K562 (cell line): Measurements from ENCODE around the gene WFIKKN1. TPM values are rescaled to one million over a fixed set of nuclear protein-coding genes. Genes with fewer than 3 reads are reported as not detected.

Experiments
- ATF7 ChIP-seq: fragments of 450-650 bp; IDR thresholded peaks from 2 replicates; pipeline ENCODE4 v1.7.1; 2014; ENCODE audit warnings: mild to moderate bottlenecking, moderate library complexity
- CBFA2T2 ChIP-seq: fragments of 450-650 bp; conservative IDR thresholded peaks from 2 replicates; pipeline ENCODE4 v1.6.1; 2017; ENCODE audit warnings: mild to moderate bottlenecking
- CSDE1 ChIP-seq, 2 experiments: fragments of 450-650 bp; IDR thresholded peaks; 2 replicates each; pipeline ENCODE4 v1.6.1; 2016; ENCODE audit warnings: mild to moderate bottlenecking in 1 of 2
- HBP1 ChIP-seq: fragments of 450-650 bp; formaldehyde crosslinking; IDR thresholded peaks from 2 replicates; pipeline ENCODE4 v1.4.0; 2022; ENCODE audit warnings: missing genetic modification characterization
- HMG20B ChIP-seq: fragments of 250-450 bp; sonication (Bioruptor Pico); IDR thresholded peaks from 2 replicates; pipeline ENCODE4 v1.5.0; 2021; ENCODE audit warnings: mild to moderate bottlenecking
- HNRNPL ChIP-seq: fragments of 200-400 bp; formaldehyde crosslinking; IDR thresholded peaks from 2 replicates; pipeline ENCODE4 v1.6.1; 2017; ENCODE audit warnings: low read depth, mild to moderate bottlenecking, low read length
- IRF9 ChIP-seq: fragments of 450-650 bp; IDR thresholded peaks from 2 replicates; pipeline ENCODE4 v1.6.1; 2016; ENCODE audit warnings: missing biosample characterization, missing genetic modification characterization
- KAT8 ChIP-seq: fragments of 450-650 bp; IDR thresholded peaks from 2 replicates; pipeline ENCODE4 v1.6.1; 2016; ENCODE audit warnings: low read depth, mild to moderate bottlenecking
- KLF13 ChIP-seq: fragments of 450-650 bp; IDR thresholded peaks from 2 replicates; pipeline ENCODE4 v1.6.1; 2016; ENCODE audit warnings: missing genetic modification characterization, low read depth, mild to moderate bottlenecking, missing compliant biosample characterization, moderate library complexity, borderline replicate concordance
- LARP7 ChIP-seq: fragments of 450-650 bp; IDR thresholded peaks from 2 replicates; pipeline ENCODE4 v1.6.1; 2016
- PHB2 ChIP-seq: fragments of 450-650 bp; IDR thresholded peaks from 2 replicates; pipeline ENCODE4 v1.6.1; 2017; ENCODE audit warnings: low read depth
- RNF2 ChIP-seq: sonication (generic); IDR thresholded peaks from 2 replicates; pipeline ENCODE4 v1.6.1; 2016
- SNIP1 ChIP-seq: fragments of 450-650 bp; IDR thresholded peaks from 2 replicates; pipeline ENCODE4 v1.7.1; 2017; ENCODE audit warnings: low read depth, mild to moderate bottlenecking
- ZFPM2 ChIP-seq: fragments of 250-450 bp; sonication (Bioruptor Pico); IDR thresholded peaks from 2 replicates; pipeline ENCODE4 v1.5.1; 2022; ENCODE audit warnings: mild to moderate bottlenecking
- ZNF449 ChIP-seq: fragments of 250-450 bp; sonication (Bioruptor Pico); IDR thresholded peaks from 2 replicates; pipeline ENCODE4 v1.8.0; 2022; ENCODE audit warnings: moderate library complexity, mild to moderate bottlenecking, inconsistent platforms
- polyA plus RNA-seq, 8 experiments: library from polyadenylated mRNA; depleted of rRNA in 4 of 8; stranded (reverse) in 5 of 8; unstranded in 3 of 8; fragments of >200 nt; fragmentation: Nextera tagmentation in 2 of 8; fragmentation: Illumina TruSeq in 1 of 8; extraction: Ambion mirVana in 2 of 8; extraction: Trizol in 1 of 8; gene quantifications; 2 replicates each; pipeline versions ENCODE4 v1.2.1 to v1.2.3, GENCODE V29; 2011 to 2014; ENCODE audit warnings: inconsistent platforms in 1 of 8, missing spikeins in 1 of 8
- total RNA-seq, 7 experiments: library from RNA; depleted of rRNA in 6 of 7; stranded (reverse); fragments of >200 nt in 6 of 7; fragmentation: Illumina TruSeq in 2 of 7; extraction: Trizol in 2 of 7; gene quantifications; 2 replicates each; pipeline versions ENCODE4 v1.2.1 to v1.2.3, GENCODE V29; 2011 to 2021; ENCODE audit warnings: low replicate concordance in 1 of 7
- TF ChIP-seq, protein P1 (sequence below): sonication (generic); formaldehyde crosslinking; IDR thresholded peaks from 2 replicates; pipeline ENCODE4 v1.8.0; 2022; ENCODE audit warnings: mild to moderate bottlenecking, missing genetic modification reagents, borderline replicate concordance
- TF ChIP-seq, protein P2 (sequence below): sonication (generic); formaldehyde crosslinking; IDR thresholded peaks from 2 replicates; pipeline ENCODE4 v1.4.0; 2020; ENCODE audit warnings: mild to moderate bottlenecking, missing genetic modification reagents

WFIKKN1 gene
- total and polyA plus RNA-seq, 9 of the 15 experiments (the other 6 are each of a cell fraction or from before 2014, with no cell fraction given): 0.14 to 1.1 (median 0.50) TPM; not detected in 4

- TF ChIP-seq, protein P1, sequence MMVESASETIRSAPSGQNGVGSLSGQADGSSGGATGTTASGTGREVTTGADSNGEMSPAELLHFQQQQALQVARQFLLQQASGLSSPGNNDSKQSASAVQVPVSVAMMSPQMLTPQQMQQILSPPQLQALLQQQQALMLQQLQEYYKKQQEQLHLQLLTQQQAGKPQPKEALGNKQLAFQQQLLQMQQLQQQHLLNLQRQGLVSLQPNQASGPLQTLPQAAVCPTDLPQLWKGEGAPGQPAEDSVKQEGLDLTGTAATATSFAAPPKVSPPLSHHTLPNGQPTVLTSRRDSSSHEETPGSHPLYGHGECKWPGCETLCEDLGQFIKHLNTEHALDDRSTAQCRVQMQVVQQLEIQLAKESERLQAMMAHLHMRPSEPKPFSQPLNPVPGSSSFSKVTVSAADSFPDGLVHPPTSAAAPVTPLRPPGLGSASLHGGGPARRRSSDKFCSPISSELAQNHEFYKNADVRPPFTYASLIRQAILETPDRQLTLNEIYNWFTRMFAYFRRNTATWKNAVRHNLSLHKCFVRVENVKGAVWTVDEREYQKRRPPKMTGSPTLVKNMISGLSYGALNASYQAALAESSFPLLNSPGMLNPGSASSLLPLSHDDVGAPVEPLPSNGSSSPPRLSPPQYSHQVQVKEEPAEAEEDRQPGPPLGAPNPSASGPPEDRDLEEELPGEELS: 0 out of 2 replicates have a peak, but pooled peaks have one; percentile 50
- TF ChIP-seq LARP7 (no peak), PHB2 (no peak), ZNF449 (CRISPR knock-in tag) (no peak), RNF2 (peak; percentile 63; the same call in 1 of the 2 replicates), KLF13 (tag) (0 out of 2 replicates have a peak, but pooled peaks have one; percentile 53), CBFA2T2 (no peak), CSDE1 (IDR thresholded peaks at IDR 0.05) (no peak), HBP1 (CRISPR knock-in tag) (no peak), HMG20B (no peak), ZFPM2 (CRISPR knock-in tag) (no peak), KAT8 (no peak), SNIP1 (no peak), HNRNPL (peak; percentile 77), IRF9 (no peak), ATF7 (peak; percentile 80)
- TF ChIP-seq, protein P2, sequence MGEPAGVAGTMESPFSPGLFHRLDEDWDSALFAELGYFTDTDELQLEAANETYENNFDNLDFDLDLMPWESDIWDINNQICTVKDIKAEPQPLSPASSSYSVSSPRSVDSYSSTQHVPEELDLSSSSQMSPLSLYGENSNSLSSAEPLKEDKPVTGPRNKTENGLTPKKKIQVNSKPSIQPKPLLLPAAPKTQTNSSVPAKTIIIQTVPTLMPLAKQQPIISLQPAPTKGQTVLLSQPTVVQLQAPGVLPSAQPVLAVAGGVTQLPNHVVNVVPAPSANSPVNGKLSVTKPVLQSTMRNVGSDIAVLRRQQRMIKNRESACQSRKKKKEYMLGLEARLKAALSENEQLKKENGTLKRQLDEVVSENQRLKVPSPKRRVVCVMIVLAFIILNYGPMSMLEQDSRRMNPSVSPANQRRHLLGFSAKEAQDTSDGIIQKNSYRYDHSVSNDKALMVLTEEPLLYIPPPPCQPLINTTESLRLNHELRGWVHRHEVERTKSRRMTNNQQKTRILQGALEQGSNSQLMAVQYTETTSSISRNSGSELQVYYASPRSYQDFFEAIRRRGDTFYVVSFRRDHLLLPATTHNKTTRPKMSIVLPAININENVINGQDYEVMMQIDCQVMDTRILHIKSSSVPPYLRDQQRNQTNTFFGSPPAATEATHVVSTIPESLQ (CRISPR knock-in tag): no peak
Observed at GRCh38 chr16:667780-668518, 37.2 kb downstream of the WFIKKN1 start, which contains the start of gene RHOT2 (continued).
